ENCODE measurements around the gene BCKDHA. TPM values are rescaled to one million over a fixed set of nuclear protein-coding genes. Genes with fewer than 3 reads are reported as not detected.
"Not testable (repeated sequence)": the region's sequence is repeated elsewhere in the genome, so short reads cannot be mapped to it uniquely, and the experiment has no call there.

The BCKDHA gene
- total RNA-seq, 1 donor from 2014 or later = 22.6 TPM

GRCh38 chr19:41402010-41402409 lies 4.4 kb downstream of the BCKDHA start:
- no peak for TF ChIP-seq CTCF (IDR thresholded peaks at IDR 0.05; ENCODE audit: unreplicated experiment)
- Mint-ChIP-seq H3K27me3 (ENCODE audit: low read depth) (no peaks in the 10 kb centered on the region), H3K36me3 (peaks cover 7% of the 10 kb centered on the region), H3K4me1 (peaks cover 21% of the 10 kb centered on the region), H3K27ac (no peak overlapping the region), H3K4me3 (no peak overlapping the region), H3K9me3 (no peaks in the 10 kb centered on the region)
- no peak for DNase-seq (ENCODE audit: low spot score in 2 of 2, unreplicated experiment in 2 of 2)

GRCh38 chr19:41403181-41403970 lies 5.8 kb downstream of the BCKDHA start:
- TF ChIP-seq CTCF (IDR thresholded peaks at IDR 0.05; ENCODE audit: unreplicated experiment) = no peak
- no peak for DNase-seq (ENCODE audit: low spot score in 2 of 2, unreplicated experiment in 2 of 2)

GRCh38 chr19:41405776-41406175 lies 8.2 kb downstream of the BCKDHA start:
- Mint-ChIP-seq H3K36me3 (peaks cover 7% of the 10 kb centered on the region), H3K4me3 (no peak overlapping the region), H3K27me3 (ENCODE audit: low read depth) (no peaks in the 10 kb centered on the region), H3K4me1 (peaks cover 13% of the 10 kb centered on the region), H3K9me3 (no peaks in the 10 kb centered on the region), H3K27ac (no peak overlapping the region)
- no peak for TF ChIP-seq CTCF (IDR thresholded peaks at IDR 0.05; ENCODE audit: unreplicated experiment)
- DNase-seq (ENCODE audit: low spot score in 2 of 2, unreplicated experiment in 2 of 2) = no peak

More at GRCh38 chr19:41403181-41403970, 5.8 kb downstream of the BCKDHA start:
- Mint-ChIP-seq H3K36me3 (peaks cover 7% of the 10 kb centered on the region), H3K27ac (no peak overlapping the region), H3K4me3 (no peak overlapping the region), H3K27me3 (ENCODE audit: low read depth) (no peaks in the 10 kb centered on the region), H3K9me3 (no peaks in the 10 kb centered on the region), H3K4me1 (peaks cover 17% of the 10 kb centered on the region)

GRCh38 chr19:41407271-41407670 lies 9.7 kb downstream of the BCKDHA start:
- Mint-ChIP-seq H3K36me3 (peaks cover 6% of the 10 kb centered on the region), H3K4me3 (no peak overlapping the region)
- DNase-seq (ENCODE audit: low spot score in 2 of 2, unreplicated experiment in 2 of 2) = no peak

GRCh38 chr19:41408256-41408655 lies 10.6 kb downstream of the BCKDHA start:
- H3K9me3 Mint-ChIP-seq = no peaks in the 10 kb centered on the region
- H3K4me3 Mint-ChIP-seq = no peak overlapping the region
- no peak for DNase-seq (ENCODE audit: low spot score in 2 of 2, unreplicated experiment in 2 of 2)
- H3K27me3 Mint-ChIP-seq (ENCODE audit: low read depth) = no peaks in the 10 kb centered on the region
- no peak overlapping the region for H3K27ac Mint-ChIP-seq
- no peak for TF ChIP-seq CTCF (IDR thresholded peaks at IDR 0.05; ENCODE audit: unreplicated experiment)
- peaks cover 4% of the 10 kb centered on the region for H3K36me3 Mint-ChIP-seq
- peaks cover 13% of the 10 kb centered on the region for H3K4me1 Mint-ChIP-seq

More at GRCh38 chr19:41407271-41407670, 9.7 kb downstream of the BCKDHA start:
- Mint-ChIP-seq H3K4me1 (peaks cover 13% of the 10 kb centered on the region), H3K27ac (peak overlapping the region; percentile 86), H3K9me3 (no peaks in the 10 kb centered on the region), H3K27me3 (ENCODE audit: low read depth) (no peaks in the 10 kb centered on the region)
- TF ChIP-seq CTCF (IDR thresholded peaks at IDR 0.05; ENCODE audit: unreplicated experiment) = no peak

- peaks cover 13% of the 10 kb centered on the region for H3K4me1 Mint-ChIP-seq
- H3K9me3 Mint-ChIP-seq; H3K27me3 Mint-ChIP-seq (ENCODE audit: low read depth); H3K36me3 Mint-ChIP-seq; DNase-seq (ENCODE audit: low spot score in 2 of 2, unreplicated experiment in 2 of 2); H3K4me3 Mint-ChIP-seq: not testable (repeated sequence)
- peak overlapping the region; percentile 67 for H3K27ac Mint-ChIP-seq
Measured at GRCh38 chr19:41408846-41409245, 11.2 kb downstream of the BCKDHA start.

Measured in mesothelial cell of epicardium (in vitro differentiated cells).